IPS-NIHi11 (cell line): ENCODE results near the gene IGFALS.
A peak's percentile ranks its signal among the peaks of the same experiment; 100 is the strongest.
"Not testable (repeated sequence)": the region's sequence is repeated elsewhere in the genome, so short reads cannot be mapped to it uniquely, and the experiment has no call there.

Source experiments
- DNase-seq: peaks from one replicate; pipeline ENCODE4 v3.0.0; 2012; ENCODE audit warnings: mixed read lengths, low spot score

IGFALS gene

DNA sequence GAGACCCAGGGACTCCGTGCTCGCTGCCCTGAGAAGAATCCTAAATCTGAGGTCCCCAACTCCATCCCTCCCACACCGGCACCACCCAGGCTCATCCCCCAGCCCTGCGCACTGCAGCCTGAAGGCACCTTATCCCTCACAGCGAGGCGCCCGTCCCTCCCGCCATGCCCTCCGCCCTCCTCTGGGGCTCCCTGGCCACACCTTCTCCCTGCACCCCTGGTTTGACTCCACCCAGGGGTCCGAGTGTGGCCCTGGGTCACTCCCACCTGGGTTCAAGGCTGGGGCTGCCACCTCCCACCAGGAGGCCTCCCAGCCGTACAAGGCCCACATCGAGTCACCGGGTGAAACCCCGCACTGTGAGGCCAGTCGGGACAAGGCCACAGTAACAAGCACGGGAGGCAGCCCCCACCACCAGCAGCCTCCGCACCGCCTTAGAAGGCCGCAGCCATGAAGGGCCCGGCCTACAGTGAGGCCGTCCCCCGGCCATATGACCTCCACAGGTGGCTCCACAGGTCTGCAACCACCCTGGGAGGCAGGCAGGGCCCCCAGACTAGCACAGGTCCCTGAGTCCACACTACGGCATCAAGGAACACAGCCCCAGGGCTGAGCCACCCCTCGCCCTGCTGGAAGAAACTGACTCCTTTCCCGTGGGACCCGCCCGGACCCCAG, 24.8 kb upstream of the IGFALS start:
- DNase-seq: no peak

DNA sequence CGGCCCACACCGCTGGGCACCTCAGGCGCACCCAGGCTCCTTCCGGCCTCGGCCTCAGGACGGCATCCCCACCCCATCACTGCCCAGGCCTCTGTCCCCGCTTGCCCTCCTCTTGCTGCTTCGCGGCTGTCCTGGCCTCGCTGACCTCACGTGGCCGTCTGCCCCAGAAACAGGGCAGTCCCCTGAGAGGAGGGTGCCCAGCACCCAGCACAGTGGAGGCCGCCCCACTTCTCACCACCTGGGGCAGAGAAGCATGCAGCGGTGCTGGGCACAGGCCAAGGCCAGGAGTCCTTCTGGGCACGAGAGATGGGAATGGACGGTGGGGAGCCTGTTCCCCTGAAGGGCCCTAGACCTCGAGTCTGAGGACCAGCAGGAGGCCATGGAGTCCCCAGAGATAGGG, 24.2 kb upstream of the IGFALS start:
- DNase-seq: no peak

DNA sequence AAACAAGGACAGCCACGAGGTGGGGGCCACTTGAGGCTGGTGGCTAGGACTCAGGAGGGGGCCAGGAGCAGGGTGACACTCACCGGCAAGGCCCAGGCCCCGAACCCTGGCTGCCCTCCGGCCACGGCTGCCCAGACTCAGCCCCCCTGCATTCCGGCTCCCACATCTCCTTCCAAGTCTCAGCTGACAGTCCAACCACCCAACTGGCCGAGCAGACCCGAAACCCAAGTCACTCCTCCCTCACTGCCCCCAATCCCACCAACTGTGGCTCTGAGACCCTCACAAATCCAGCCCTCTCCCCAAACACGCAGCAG, 23.7 kb upstream of the IGFALS start:
- no peak for DNase-seq

DNA sequence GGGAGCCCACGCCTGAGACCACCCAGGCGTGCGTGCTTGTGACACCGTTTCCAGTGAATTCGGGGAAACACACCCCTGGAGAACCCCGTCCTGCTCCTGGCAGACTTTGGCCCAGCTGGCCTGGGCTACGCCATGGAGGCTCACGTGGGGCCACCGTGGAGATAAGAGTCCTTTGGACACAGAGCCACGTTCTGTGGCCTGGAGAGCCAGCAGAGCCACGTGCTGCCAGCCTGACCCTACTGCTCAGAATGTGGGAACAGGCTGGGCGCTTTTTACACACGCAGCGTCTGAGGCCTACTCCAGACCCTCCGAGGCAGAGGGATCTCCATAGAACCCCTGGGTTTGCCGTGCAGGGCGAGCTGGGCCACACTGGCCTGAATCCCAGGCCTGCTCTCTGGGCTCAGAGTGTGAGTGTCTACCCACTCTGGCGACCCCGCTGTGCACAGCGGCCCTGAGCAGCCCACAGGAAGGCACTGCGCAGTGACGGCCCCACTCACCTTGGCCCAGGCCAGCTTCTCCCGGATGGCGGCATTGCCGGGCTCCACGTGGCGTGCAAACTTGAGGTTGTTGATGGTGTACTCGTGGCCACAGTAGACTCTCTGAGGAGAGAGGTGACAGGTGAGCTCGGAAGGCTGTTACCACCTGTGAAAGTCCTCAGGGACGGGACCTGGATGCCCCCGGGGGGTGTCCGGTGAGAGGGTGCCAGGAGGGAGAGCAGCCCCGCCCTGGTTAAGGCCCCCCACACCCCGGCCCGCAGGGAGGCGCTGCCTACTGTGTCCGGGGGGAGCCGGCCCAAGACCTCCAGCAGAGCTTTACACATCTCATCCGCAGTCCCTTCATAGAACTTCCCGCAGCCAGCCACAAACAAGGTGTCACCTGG, 23.1 kb upstream of the IGFALS start:
- no peak for DNase-seq

DNA sequence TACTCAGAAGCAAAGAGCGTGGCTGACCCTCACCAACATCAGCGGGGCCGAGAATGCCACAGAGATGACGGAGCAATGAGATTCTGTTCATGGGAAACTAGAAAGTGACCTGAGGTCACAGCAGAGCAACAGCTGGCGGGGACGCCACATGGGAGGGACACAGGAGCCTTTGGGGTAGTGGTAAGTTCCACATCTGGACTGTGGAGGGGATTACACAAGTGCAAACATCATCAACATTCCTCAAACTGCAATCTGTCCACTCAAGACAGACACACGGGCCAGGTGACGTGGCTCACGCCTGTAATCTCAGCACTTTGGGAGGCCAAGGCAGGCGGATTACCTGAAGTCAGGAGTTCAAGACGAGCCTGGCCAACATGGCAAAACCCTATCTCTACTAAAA, 22.0 kb upstream of the IGFALS start:
- DNase-seq: no peak

DNA sequence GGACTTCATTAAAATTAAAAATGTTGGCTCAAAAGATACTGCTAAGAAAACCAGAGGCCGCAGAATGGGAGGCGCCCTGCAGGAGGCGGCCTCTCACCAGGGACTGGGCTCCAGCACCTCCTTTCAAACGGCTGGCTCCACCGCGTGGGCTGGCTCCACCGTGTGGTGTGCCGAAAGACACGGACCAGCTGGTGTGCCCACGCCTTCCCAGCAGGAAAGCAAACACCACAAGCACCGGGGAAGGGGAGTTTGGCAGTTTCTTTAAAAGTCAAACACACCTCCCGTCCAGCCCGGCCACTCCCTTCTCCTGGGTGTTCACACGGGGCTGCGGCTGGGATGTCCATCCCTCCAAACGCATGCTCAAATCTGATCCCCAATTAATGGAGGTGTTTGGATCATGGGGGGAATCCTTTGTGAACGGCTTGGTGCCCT, 19.2 kb upstream of the IGFALS start:
- DNase-seq: peak; percentile 80

DNA sequence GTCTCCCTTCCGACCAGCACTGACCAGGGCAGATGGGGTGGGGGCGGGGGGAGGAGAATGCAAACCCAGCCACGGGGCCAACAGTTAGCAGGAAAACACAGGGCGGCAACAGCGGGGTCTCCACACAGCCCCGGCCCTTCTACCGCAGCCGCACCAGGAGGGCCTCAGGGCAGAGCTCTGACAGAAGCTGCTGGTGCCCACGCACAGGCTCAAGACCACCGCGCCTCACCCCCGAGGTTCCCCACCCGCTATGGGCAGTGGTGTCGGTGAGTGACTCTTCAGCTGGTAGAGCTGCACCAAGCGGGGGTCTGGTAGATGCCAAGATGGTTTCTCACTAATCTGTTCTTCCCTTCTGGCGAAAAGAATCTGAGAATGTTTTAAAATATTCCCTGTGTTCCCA, 17.0 kb upstream of the IGFALS start:
- DNase-seq: no peak

DNA sequence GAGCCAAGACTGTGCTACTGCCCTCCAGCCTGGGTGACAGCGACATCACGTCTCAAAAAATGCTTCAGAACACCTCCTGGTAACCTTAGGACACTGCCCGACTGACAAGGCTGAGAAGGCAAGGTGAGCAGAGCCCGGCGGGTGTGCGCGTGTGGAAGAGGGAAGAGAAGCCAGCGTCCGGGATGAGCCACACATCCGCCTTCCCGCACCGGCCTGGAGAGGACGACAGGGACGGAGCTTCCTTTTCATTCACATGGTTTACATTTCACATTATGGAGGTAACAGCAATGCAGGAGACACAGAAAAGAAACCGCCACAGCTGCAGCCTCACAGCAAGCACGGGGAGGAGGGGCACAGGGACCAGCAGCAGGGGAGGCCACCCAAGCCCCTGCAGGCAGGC, 16.6 kb upstream of the IGFALS start:
- no peak for DNase-seq

DNA sequence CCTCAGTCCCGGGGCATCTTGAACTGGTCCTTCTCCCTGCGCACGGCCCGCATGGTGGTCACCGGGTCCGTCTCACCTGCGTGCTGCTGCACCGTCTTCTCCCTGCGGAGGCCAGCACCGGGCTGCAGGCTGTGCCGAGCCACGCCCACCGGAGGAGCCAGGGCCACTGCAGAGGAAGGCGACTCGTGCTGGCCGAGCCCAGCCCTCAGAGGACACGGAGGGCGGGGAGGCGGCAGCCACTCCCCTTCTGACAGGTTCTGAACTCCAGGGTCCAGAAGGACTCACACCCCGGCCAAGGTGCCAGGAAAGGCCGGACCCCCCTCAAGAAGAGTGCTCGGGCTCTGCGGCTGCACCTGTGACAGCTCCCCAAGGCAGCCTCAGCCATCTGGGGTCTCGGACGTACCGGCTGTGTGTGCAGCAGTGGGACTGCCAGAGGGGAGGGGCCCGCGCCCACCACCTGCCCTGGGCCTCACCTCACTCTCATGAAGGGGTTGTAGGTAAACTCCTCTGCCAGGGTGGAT, 15.8 kb upstream of the IGFALS start:
- peak; percentile 82 for DNase-seq

DNA sequence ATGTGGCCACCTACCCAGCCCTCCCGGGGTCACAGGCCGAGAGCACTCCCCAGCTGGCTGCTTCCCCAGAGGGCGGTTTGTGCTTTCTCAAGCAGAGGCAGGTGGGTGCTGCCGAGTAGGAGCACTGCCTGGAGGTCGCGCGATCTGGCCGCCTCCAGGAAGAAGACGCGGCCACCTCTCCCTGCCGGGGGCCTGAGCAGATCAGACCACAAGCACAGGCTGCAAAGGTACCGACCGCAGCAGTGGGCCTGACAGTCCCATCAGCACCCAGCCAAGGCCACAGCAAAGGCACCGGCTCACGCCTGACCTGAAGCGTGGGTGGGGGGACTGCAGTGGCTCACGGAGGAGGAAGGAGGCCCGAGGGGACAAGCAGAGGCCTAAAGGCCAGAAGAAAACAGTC, 15.2 kb upstream of the IGFALS start:
- DNase-seq: no peak

DNA sequence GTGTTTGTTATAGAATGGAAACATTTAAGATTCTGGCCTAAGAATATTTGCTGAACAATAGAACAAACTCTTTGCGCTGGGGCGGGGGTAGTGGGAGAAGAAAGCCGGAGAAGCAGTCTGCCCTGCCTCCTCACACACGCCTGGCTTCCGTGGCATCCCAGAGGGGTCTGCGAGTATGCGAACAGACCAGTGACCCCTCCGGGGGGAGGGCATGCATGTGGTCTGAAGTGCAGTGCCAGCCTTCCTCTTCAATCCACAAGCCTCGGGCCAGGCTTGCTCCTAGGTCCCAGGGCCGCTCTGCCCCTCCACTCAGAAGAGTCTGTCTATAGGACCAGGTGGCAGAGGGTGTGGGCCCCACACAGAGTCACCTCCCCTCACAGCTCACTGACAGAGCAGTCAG, 14.1 kb upstream of the IGFALS start:
- no peak for DNase-seq

DNA sequence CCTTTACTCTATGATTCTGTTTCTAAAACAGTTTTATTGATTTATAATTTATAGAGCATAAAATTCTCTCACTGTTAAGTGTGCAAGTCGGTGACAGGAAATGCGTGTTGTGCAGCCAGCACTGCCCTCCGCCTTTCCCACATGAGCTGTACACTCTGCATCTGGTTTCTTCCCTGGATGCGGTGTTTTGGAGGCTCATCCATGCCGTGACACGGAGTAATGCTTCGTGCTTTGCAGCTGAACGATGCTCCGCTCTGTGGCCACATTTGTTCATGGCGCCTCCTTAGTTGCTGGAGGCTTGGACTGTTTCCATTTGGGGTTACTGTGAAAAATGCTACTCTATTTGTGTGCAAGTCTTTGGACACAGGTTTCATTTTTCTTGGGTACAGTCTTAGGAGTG, 7.2 kb upstream of the IGFALS start:
- no peak for DNase-seq

DNA sequence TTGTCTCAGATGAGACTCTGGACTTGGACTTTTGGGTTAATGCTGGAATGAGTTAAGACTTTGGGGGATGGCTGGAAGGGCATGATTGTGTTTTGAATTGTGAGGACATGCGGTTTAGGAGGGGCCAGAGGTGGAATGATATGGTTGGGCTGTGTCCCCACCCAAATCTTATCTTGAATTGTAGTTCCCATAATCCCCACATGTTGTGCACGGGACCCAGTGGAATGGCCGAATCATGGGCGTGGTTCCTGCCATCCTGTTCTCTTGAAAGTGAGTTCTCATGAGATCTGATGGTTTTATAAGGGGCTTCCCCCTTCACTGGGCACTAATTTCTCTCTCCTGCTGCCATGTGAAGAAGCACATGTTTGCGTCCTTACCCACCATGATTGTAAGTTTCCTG, 5.8 kb upstream of the IGFALS start:
- DNase-seq: not testable (repeated sequence)

DNA sequence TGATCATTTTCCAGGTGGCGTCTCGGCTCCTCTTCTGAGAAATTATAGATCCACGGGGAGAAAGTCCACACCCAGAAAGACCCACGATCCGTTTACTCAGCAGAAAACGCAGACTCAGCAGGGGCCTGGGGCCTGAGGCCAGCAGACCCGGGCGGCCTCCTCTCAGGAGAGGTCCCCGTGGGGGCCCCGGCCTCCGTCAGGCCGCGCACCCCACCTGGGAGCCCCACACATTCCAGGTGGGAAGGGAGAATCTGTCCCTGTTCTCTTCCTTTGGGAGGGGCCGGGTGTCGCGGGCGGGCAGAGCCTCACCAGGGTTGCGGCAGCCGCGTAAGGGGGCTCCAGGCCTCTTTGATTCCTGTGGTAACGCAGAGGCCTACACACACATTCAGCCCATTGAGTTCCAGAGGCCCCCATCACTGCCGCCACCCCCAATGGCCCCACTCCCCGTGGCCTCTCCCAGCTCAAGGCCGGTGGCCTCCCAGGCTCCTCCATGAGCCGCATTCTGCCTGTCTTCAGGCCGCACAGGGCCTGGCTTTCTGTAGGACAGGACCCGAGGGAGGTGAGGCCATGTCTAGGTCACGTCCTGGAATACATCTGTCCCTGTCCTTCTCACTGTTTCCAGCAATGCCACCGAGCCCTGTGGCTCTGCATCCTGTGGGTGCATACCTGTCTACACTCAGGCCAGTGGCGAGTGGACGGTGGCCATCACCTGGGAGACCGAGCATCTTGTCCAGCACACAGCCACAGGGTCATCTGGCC, 1.6 kb upstream of the IGFALS start:
- DNase-seq: no peak

DNA sequence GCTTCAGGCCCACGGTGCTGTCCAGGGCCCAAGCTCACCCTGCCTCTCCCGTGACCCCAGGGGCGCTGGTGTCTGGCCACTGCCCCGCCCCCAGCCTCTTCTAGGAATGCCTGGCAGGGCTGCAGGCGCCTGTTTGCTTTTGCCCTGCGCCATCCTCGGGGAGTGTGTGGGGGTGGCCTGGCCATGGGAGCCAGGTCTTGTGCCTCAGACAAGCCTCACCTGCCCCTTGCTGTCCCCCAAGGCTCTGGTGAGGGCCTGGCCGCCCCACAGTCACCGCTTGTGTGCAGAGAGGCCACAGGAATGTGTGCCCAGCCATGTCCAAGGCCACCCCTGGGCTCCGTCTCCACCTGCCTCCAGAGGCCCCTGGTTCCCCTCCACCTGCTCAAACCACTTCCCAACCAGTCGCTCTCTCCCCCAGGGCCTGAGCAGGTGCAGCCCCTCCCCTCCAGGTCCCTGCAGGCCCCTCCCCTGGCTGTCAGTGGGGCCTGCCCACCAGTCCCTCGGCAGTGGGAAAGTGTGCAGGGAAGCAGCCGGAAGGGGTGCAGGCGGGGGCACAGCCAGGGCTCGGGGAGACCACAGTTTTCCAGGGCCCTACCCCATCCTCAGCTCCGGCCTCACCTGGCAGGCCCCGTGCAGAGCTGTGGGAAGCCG, 841 bp upstream of the IGFALS start:
- no peak for DNase-seq

DNA sequence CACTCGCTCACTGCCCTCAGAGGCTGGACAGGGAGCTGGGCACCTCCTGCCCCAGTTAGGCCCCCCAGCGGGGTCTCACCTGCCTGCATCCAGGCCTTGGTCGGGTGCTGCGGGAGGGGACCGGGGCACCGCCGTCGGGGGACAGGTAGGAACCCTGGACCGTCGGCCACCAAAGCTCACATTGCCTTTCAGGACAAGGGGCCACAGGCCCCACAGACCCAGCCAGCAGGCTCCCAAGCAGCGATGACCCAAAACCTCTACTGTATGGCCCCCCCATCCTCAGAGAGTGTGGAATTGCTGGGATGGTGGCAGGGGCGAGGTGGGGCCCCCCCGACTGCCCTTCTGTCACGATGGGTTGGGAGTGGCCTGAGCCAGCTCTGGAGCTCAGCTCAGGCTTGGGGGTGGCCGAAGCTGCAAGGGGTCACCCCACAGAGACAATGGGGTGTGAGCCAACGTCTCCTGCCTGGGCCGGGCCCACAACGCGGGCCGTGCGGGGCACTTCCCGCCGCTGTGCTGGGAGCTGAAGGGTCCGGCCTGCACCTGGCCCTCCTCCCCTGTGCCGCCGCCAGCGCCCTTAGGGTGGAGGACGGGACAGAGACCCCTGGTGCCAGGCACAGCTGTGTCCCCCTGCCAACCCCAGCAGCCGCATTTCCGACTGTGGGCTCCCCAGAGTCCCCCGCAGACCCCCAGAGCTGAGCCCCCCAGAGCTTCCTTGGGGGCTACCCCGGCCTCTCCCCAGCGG, 498 bp downstream of the IGFALS start:
- DNase-seq: no peak

DNA sequence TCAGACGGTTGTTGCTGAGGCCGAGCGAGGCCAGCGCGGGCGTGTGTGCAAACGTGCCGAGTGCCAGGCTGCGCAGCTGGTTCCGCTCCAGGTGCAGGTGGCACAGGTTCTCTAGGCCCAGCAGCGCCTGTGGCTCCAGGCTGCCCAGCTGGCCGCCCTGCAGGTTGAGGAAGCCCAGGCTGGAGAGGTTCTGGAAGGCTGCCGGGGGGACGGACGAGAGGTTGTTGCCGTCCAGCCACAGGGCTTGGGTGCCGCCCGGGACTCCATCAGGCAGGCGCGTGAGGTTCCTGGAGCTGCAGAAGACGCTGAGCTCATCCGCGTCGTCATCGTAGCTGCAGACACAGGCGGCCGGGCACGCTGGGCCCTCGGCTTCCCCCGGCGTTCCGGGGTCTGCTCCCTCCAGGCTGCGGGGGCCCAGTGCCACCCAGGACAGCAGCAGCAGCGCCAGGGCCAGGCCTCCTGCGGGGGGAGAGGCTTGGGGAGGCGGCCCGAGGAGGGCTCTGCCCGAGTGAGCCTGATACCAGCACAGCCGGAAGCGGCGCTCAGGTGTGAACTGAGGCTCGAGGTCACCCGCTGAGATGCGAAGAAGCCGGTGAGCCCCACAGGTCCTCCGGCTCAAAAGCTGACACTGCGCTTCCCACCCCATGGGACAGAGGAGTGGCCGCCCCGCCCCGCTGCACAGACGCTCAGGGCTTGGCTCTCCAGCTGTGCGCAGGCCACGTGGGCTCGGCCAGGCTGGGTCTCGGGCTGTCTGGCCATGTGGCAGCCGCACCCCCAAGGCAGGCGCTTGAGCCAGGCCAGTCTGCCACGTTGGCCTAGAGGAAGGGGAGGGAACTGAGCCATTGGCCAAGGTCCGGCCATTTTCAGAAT, 1.3 kb downstream of the IGFALS start:
- DNase-seq: no peak

DNA sequence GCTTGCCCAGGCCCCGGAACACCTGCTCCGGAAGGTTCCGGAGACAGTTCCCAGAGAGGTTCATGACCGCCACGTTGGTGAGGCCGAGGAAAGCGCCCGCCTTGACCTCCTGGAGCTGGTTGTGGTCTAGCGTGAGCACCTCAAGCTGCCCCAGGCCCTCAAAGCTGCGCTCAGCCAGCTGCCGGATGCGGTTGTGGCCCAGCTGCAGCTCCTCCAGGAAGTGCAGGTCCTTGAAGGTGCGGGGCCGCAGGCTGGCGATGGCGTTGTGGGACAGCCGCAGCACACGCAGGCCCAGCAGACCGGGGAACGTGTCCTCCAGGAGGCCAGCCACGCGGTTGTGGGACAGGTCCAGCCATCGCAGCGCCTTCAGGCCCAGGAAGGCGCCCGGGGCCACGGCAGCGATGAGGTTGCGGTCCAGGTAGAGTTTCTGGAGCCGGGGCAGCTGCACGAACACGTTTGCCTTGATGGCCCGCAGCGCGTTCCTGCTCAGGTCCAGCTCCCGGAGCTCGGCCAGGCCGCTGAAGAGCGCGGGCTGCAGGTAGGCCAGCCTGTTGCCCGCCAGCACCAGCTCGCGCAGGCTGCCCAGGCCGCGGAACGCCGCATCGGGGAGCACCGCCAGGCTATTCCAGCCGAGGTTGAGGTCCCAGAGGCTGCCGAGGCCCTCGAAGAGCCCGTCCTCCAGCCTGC, 2.1 kb downstream of the IGFALS start:
- DNase-seq: no peak

DNA sequence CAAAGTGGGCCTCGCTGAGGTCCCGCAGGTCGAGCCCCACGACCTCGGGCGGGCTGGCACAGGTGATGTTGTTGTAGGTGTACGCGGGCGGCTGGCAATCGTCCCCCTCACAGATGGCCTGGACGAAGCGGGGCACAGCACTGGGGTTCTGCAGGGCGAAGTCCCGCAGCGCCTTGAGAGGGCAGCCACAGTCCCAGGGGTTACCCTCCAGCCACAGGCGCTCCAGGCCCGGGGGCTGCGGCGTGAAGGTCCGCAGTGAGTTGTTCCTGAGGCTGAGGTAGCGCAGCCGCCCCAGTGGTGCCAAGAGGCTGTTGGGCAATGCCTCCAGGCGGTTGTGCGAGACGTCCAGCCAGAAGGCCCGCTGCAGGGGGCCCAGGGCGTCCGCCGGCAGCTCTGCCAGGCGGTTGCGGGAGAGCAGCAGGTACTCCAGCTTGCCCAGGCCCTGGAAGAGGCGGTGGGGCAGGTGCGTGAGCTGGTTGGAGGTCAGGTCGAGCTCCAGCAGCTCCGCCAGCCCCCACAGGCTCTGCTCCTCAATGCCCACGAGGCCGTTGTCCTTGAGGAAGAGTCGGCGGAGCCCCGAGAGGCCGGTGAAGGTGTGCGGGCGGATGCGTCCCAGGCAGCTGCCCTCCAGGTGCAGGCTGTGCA, 2.8 kb downstream of the IGFALS start:
- DNase-seq: no peak

DNA sequence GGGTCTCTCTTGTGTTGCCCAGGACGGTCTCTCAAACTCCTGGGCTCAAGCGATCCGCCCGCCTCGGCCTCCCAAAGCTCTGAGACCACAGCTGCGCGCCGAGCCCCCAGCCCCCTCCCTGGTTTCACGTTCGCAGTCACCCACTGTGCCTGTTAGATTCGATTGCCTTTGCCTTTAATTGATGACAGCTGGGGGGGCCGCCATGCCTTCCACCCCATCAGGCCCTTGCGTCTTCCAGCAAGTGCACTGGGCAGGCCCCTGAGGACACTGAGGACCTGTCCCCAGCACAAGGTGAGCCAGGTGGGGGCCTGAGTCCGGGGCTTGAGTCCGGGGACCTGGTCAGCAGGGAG, 3.3 kb downstream of the IGFALS start:
- DNase-seq: no peak
